Cerebellar cortex (tissue), 1 donor: Measurements from ENCODE around the gene C15orf40.
A peak's percentile ranks its signal among the peaks of the same experiment; 100 is the strongest.
"Not testable (repeated sequence)": the region's sequence is repeated elsewhere in the genome, so short reads cannot be mapped to it uniquely, and the experiment has no call there.

Source experiments
- DNase-seq: peaks from one replicate; pipeline ENCODE4 v3.0.0-alpha.2; 2015; ENCODE audit warnings: low spot score

C15orf40 gene

GRCh38 chr15:83011271-83012075 is at the start of gene C15orf40:
TSS of gene C15orf40 (minus strand) at chr15:83011639. CDS start at chr15:83011607, 32 bp downstream.
- DNase-seq: peak; percentile 89

DNA sequence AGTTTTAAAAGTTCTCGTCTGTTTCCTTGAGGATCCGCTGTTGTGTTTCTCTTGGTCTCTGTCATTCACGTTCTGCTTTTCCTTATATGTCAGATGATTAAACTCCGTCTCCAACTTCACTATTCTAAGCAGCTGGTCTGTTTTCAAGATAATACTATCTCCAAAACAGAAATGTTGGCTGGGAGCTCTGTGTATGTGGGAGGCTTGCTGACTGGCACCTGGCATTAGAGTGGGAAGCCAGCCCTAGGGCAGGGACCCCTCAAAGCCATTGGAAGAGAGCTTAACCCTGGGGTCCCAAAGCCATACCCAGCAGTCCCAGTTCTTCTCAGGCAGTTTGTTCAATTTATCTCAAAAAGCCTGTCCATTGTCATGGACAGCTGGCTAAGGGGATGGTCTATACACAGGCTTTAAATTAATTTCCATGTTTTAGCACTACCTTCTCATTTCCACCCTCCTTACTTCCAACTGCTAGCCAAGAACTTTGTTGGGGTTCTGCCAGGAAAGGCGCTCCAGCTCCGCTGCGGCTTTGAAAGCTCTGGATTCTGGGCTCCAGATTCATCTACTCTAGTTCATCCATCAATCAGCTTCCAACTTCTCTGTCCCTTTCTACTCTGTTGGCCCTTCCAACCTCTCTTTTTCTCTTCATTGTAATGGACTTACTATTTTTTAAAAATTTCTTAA is 46.4 kb upstream of the C15orf40 start:
- DNase-seq: no peak

- DNase-seq: no peak
Measured at GRCh38 chr15:83057002-83057401, 45.6 kb upstream of the C15orf40 start.

GRCh38 chr15:83053151-83053550 is 41.7 kb upstream of the C15orf40 start:
- no peak for DNase-seq

GRCh38 chr15:83046558-83047127 is 35.2 kb upstream of the C15orf40 start:
- DNase-seq: no peak

GRCh38 chr15:83044156-83044555 is 32.7 kb upstream of the C15orf40 start:
- no peak for DNase-seq

DNA sequence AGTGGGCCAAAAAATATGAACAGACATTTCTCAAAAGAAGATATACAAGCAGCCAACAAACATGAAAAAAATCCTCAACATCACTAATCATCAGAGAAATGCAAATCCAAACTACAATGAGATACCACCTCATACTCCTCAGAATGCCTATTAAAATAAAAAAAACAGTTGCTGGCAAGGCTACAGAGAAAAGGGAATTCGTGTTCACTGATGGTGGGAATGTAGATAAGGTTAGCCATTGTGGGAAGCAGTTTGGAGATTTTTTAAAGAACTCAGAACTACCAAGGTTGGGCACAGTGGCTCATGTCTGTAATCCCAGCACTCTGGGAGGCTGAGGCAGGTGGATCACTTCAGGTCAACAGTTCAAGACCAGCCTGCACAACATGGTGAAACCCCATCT is 27.8 kb upstream of the C15orf40 start:
- DNase-seq: no peak

DNA sequence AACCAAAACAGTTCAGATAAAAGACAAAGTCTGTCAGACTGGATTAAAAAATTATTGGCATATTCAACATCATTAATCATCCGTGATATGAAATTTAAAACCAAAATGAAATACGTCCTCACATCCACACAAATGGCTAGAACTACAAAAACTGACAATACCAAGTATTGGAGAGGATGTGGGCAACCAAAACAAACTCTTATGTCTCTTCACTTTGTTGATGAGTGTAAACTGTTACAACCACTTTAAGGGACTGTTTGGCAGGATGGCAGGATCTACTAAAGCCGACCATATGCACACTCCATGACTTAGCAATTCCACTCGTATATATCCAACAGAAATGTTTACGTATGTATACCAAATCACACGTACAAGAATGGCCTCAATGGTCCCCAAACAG is 24.8 kb upstream of the C15orf40 start:
- DNase-seq: no peak

- DNase-seq: not testable (repeated sequence)
Measured at GRCh38 chr15:83031234-83031633, 19.8 kb upstream of the C15orf40 start.

- no peak for DNase-seq
Measured at GRCh38 chr15:83030021-83030420, 18.6 kb upstream of the C15orf40 start.

- DNase-seq: no peak
Measured at GRCh38 chr15:83018436-83018835, 7.0 kb upstream of the C15orf40 start.

DNA sequence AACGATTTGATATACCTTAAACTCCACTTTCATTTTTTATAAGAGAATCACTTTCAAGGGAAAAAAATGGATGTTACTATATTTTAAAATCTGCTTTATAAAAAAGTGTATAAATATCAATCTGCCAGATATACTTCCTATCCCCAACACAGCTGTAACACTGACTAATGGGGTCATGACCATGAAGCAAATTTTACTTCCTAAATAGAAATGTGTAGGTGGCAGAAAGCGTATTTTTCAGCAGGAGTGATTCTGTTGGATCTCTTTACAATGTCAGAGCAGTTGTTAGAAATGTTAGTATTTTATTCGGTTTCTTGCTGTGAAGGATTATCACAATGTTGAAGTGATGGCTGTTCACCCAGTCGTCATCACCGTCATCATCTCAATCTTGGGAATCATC is 5.5 kb upstream of the C15orf40 start:
- no peak for DNase-seq

DNA sequence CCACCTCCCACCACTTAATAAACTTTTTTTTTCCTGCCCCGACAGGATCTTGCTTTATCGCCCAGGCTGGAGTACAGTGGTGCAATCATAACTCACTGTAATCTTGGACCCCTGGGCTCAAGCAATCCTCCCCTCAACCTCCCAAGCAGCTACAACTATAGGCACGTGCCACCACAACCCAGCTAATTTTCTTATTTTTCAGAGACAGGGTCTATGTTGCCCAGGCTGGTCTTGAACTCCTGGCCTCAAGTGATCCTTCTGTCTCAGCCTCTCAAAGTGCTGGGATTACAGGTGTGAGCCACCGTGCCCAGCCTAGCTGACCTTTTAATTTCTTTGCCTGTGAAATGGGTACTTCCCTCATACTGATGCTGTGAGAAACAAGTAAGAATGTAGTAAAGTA is 3.9 kb upstream of the C15orf40 start:
- DNase-seq: no peak

DNA sequence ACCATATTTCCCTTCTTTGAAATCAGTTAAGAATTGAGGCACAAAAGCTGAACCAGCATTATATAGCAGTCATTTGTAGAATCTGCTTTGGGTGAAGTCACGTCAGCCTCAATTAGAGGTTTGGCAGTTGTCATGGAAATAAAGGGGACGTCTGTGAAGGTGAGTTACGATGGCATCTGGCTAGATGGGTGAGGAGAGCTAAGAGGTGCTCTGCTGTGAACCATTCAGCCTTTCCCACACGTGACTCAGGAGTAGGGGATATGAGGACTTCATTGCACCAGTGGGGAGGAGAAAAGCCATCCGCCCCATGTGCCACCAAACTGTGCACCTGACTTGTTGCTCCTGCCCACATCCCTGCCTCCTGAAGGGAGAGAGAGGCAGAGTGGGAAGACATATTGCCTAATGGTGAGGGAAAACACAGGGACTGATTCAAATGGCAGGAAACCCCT is 2.8 kb upstream of the C15orf40 start:
- no peak for DNase-seq

- no peak for DNase-seq
Measured at GRCh38 chr15:83012636-83013035, 1.2 kb upstream of the C15orf40 start.

- DNase-seq: no peak
Measured at GRCh38 chr15:83012076-83012426, 612 bp upstream of the C15orf40 start.

DNA sequence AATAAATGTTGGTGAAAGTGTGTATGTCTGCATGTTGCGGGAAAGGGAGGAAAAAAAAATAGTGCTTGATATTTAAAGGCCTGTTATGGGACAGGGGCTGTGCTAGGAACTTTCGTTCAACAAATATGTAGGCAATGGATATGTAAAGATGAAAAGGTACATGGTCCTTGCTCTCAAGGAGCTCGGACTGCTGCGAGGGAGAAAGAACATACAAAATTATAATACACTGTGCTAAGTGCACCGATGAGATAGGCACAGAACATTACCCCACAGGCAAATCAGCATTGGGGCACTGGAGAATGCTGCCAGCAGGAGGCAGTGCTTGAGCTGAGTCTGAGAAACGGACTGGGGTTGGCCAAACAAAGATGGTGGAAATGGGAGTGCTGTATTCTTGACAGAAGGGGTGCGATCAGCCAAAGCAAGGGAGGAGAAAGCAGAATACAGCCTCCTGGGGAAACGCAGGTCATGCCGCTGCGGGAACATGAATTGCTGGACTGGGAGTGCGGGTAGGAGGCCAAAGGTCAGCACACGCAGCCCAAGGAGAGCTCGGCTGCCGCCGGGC is 649 bp downstream of the C15orf40 start:
- DNase-seq: peak; percentile 76

DNA sequence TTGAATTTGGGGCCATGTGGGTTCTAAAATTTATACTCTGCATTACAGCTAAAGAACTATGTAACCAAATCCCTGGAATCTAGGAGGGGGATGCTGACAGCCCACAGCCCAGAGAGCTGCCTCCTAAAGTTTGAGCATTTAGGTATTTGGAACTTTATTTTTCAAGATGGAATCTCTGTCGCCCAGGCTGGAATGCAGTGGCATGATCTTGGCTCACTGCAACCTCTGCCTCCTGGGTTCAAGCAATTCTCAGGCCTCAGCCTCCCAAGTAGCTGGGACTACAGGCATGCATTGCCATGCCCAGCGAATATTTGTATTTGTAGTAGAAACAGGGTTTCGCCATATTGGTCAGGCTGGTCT is 10.8 kb downstream of the C15orf40 start:
- DNase-seq: not testable (repeated sequence)

- DNase-seq: peak; percentile 67
Measured at GRCh38 chr15:82999905-83000671, 11.4 kb downstream of the C15orf40 start.

DNA sequence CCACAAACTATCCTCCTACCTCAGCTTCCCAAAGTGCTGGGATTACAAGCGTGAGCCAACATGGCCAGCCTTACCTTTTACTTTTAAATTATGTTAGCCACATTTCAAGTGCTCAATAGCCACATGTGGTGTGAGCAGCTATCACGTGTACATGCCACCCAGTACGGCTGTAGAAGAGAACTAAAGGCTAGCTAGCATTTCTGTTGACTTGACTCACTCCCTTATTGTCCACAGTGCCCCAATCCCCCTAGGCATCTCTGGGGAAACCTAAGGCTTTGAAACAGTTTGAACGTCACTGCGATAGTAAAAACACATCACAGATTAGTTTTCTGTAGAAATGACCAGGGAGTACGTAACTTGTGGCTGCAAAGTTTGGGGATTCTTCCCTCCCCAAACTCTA is 12.0 kb downstream of the C15orf40 start:
- DNase-seq: no peak

DNA sequence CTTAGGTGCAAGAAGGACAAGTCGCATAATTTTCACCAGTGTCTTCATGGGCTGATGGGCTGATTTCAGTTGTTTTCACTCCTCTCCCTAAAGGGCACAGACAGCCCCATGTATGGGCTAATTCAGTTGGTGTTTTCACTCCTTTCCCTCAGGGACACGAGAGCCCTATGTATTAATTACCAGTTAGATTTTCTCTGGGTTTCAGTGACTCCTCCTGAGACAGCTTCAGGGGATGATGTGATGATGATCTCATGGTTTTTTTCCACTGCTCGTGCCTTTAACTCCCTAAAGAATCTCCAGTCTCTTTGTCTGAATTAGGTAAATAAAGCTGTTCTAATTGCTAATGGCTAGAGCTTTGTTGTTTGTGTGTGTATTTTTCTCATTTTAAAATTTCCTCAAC is 15.5 kb downstream of the C15orf40 start:
- no peak for DNase-seq

GRCh38 chr15:82995076-82995475 is 16.4 kb downstream of the C15orf40 start:
- no peak for DNase-seq
